Posterior cingulate gyrus (tissue), 11 donors: ENCODE data around the gene ALPL.

Experiments used
- DNase-seq, 10 donors: peaks; one replicate each; pipeline versions ENCODE4 v3.0.0 to v3.0.0-alpha.2; 2020 to 2021; ENCODE audit warnings: mixed read lengths in 3 of 10
- intact Hi-C: fragments of 100-400 bp; cut with DNase I; formaldehyde crosslinking; loops from one replicate; pipeline ENCODE4 v1.15.1; 2023

The ALPL gene

GRCh38 chr1:21625390-21626190 is 116.4 kb downstream of the ALPL start:
- intact Hi-C loops, result loop anchor here (2.0 kb wide), 1 partner anchor 27 kb away; no protein-coding TSS in a partner anchor
- no peak for DNase-seq

- intact Hi-C loops, result no loop called here
- peak in 1 of 10 donors; percentile 66 for DNase-seq
These were observed 117.7 kb downstream of the ALPL start for GRCh38 chr1:21626921-21627339.
